Neural cell (in vitro differentiated cells): Measurements from ENCODE around the gene GTPBP6.

Source experiments
- EZH2 ChIP-seq: fragments of 200-600, 300-800 bp; shearing (Covaris generic), sonication (generic); IDR thresholded peaks from 2 replicates; pipeline ENCODE4 v1.6.1; 2014; ENCODE audit warnings: antibody characterized with exemption, low read length, borderline replicate concordance, mild to moderate bottlenecking; ENCODE audit not compliant: insufficient read depth, poor library complexity, severe bottlenecking
- MXI1 ChIP-seq: fragments of 450-650 bp; conservative IDR thresholded peaks from 2 replicates; pipeline ENCODE4 v1.6.1; 2014; ENCODE audit warnings: antibody characterized with exemption, mild to moderate bottlenecking; ENCODE audit not compliant: poor library complexity, severe bottlenecking

- TF ChIP-seq MXI1 = no peak
- no peak for TF ChIP-seq EZH2
Observed at GRCh38 chrX:334331-334891, 15.8 kb upstream of the GTPBP6 start.
